Brain pericyte (primary cell): Measurements from ENCODE around the gene MBP.
"Not testable (repeated sequence)": the region's sequence is repeated elsewhere in the genome, so short reads cannot be mapped to it uniquely, and the experiment has no call there.

Source experiments
- DNase-seq: peaks from one replicate; pipeline ENCODE4 v3.0.0-alpha.2; 2012; ENCODE audit warnings: low read depth, low spot score

The MBP gene

GRCh38 chr18:77023102-77023782, 109.3 kb downstream of the MBP start:
- DNase-seq, result no peak

- DNase-seq, result no peak
Measured at GRCh38 chr18:77022556-77022955, 110.0 kb downstream of the MBP start.

GRCh38 chr18:77022116-77022515, 110.5 kb downstream of the MBP start:
- no peak for DNase-seq

GRCh38 chr18:77021478-77021877, 111.1 kb downstream of the MBP start:
- DNase-seq, result not testable (repeated sequence)

- DNase-seq, result no peak
Measured at GRCh38 chr18:77021075-77021474, 111.5 kb downstream of the MBP start.

GRCh38 chr18:77020561-77020960, 112.0 kb downstream of the MBP start:
- no peak for DNase-seq

GRCh38 chr18:77019641-77020040, 112.9 kb downstream of the MBP start:
- no peak for DNase-seq

- DNase-seq, result not testable (repeated sequence)
Measured at GRCh38 chr18:77018650-77019049, 113.9 kb downstream of the MBP start.

- DNase-seq, result no peak
Measured at GRCh38 chr18:77017355-77017754, 115.2 kb downstream of the MBP start.

GRCh38 chr18:77016936-77017335, 115.6 kb downstream of the MBP start:
- DNase-seq, result no peak

GRCh38 chr18:77015771-77016710, 116.5 kb downstream of the MBP start:
- DNase-seq, result no peak

- no peak for DNase-seq
Measured at GRCh38 chr18:77015169-77015568, 117.4 kb downstream of the MBP start.

GRCh38 chr18:77014538-77014937, 118.0 kb downstream of the MBP start:
- DNase-seq, result no peak

- no peak for DNase-seq
Measured at GRCh38 chr18:77013811-77014521, 118.6 kb downstream of the MBP start.

GRCh38 chr18:77012806-77013541, 119.6 kb downstream of the MBP start:
- DNase-seq, result no peak

GRCh38 chr18:77012120-77012519, 120.5 kb downstream of the MBP start:
- no peak for DNase-seq

GRCh38 chr18:77009675-77010074, 122.9 kb downstream of the MBP start:
- DNase-seq, result no peak

GRCh38 chr18:77008576-77009315, 123.8 kb downstream of the MBP start:
- DNase-seq, result no peak

GRCh38 chr18:77008006-77008405, 124.6 kb downstream of the MBP start:
- no peak for DNase-seq

GRCh38 chr18:77007251-77007650, 125.3 kb downstream of the MBP start:
- DNase-seq, result no peak
